ENCODE results near the gene KIF16B. TPM values are rescaled to one million over a fixed set of nuclear protein-coding genes. Genes with fewer than 3 reads are reported as not detected.

The KIF16B gene
- total and polyA plus RNA-seq, 2 experiments from 2014 or later = 6.5 to 11.1 TPM

DNA sequence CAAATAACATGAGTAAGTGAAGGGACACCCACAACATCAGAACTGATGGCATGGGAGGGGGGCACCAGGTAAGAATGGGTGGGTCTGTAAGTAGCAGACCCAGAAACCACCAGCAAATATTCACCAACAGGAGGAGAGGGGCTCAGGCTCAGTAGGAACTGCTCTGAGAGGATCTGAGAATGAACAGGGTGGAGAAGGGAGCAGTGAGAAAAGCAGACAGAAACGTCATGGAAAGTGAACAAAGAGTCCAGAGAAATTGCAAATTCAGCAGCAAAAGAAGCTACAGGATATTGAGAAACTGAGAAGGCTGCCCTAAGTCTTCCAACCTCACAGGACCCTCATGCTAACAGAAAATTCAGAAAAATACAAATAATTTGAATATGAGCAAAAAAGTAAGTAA lies 121.3 kb downstream of the KIF16B start:
- no peaks in the 10 kb centered on the region for H3K36me3 Mint-ChIP-seq (ENCODE audit: low read depth)
- ATAC-seq (no peak), DNase-seq (ENCODE audit: low spot score) (no peak)
- Histone ChIP-seq H3K27ac (ENCODE audit: low read depth) (no peak overlapping the region), H3F3A (replicated peaks; ENCODE audit: low read depth) (no peaks in the 10 kb centered on the region), H3K79me2 (replicated peaks; ENCODE audit: insufficient read depth) (no peaks in the 10 kb centered on the region), H2AFZ (no peak overlapping the region), H3K27me3 (ENCODE audit: insufficient read depth) (no peaks in the 10 kb centered on the region), H3K9me2 (ENCODE audit: insufficient read depth) (no peaks in the 10 kb centered on the region), H3K4me3 (no peak overlapping the region), H3K4me1 (ENCODE audit: insufficient read depth) (no peaks in the 10 kb centered on the region), H3K36me3 (ENCODE audit: insufficient read depth) (no peaks in the 10 kb centered on the region), H4K20me1 (replicated peaks; ENCODE audit: insufficient read depth) (no peaks in the 10 kb centered on the region), H3K4me2 (no peak overlapping the region)
- H3K27ac Mint-ChIP-seq = no peak overlapping the region; the same call in 1 of the 2 replicates
- no peaks in the 10 kb centered on the region for H3K4me1 Mint-ChIP-seq
- H3K4me3 Mint-ChIP-seq = no peak overlapping the region
- no peaks in the 10 kb centered on the region for H3K27me3 Mint-ChIP-seq (ENCODE audit: insufficient read depth, low read depth, poor library complexity)
- H3K9me3 Mint-ChIP-seq = no peaks in the 10 kb centered on the region
- no peak for TF ChIP-seq ZNF331 (CRISPR knock-in tag; IDR thresholded peaks at IDR 0.05; ENCODE audit: low read depth)
- TF ChIP-seq, protein P1, sequence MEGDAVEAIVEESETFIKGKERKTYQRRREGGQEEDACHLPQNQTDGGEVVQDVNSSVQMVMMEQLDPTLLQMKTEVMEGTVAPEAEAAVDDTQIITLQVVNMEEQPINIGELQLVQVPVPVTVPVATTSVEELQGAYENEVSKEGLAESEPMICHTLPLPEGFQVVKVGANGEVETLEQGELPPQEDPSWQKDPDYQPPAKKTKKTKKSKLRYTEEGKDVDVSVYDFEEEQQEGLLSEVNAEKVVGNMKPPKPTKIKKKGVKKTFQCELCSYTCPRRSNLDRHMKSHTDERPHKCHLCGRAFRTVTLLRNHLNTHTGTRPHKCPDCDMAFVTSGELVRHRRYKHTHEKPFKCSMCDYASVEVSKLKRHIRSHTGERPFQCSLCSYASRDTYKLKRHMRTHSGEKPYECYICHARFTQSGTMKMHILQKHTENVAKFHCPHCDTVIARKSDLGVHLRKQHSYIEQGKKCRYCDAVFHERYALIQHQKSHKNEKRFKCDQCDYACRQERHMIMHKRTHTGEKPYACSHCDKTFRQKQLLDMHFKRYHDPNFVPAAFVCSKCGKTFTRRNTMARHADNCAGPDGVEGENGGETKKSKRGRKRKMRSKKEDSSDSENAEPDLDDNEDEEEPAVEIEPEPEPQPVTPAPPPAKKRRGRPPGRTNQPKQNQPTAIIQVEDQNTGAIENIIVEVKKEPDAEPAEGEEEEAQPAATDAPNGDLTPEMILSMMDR (conservative IDR thresholded peaks at IDR 0.05; ENCODE audit: low read depth in 2 of 2) = no peak
- TF ChIP-seq EZH2phosphoT487 (IDR thresholded peaks at IDR 0.05; ENCODE audit: unreplicated experiment) = no peak
- TF ChIP-seq, protein P2, sequence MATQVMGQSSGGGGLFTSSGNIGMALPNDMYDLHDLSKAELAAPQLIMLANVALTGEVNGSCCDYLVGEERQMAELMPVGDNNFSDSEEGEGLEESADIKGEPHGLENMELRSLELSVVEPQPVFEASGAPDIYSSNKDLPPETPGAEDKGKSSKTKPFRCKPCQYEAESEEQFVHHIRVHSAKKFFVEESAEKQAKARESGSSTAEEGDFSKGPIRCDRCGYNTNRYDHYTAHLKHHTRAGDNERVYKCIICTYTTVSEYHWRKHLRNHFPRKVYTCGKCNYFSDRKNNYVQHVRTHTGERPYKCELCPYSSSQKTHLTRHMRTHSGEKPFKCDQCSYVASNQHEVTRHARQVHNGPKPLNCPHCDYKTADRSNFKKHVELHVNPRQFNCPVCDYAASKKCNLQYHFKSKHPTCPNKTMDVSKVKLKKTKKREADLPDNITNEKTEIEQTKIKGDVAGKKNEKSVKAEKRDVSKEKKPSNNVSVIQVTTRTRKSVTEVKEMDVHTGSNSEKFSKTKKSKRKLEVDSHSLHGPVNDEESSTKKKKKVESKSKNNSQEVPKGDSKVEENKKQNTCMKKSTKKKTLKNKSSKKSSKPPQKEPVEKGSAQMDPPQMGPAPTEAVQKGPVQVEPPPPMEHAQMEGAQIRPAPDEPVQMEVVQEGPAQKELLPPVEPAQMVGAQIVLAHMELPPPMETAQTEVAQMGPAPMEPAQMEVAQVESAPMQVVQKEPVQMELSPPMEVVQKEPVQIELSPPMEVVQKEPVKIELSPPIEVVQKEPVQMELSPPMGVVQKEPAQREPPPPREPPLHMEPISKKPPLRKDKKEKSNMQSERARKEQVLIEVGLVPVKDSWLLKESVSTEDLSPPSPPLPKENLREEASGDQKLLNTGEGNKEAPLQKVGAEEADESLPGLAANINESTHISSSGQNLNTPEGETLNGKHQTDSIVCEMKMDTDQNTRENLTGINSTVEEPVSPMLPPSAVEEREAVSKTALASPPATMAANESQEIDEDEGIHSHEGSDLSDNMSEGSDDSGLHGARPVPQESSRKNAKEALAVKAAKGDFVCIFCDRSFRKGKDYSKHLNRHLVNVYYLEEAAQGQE (IDR thresholded peaks at IDR 0.05; ENCODE audit: unreplicated experiment) = no peak
- TF ChIP-seq ZNF114 (CRISPR knock-in tag; IDR thresholded peaks at IDR 0.05) = no peak

DNA sequence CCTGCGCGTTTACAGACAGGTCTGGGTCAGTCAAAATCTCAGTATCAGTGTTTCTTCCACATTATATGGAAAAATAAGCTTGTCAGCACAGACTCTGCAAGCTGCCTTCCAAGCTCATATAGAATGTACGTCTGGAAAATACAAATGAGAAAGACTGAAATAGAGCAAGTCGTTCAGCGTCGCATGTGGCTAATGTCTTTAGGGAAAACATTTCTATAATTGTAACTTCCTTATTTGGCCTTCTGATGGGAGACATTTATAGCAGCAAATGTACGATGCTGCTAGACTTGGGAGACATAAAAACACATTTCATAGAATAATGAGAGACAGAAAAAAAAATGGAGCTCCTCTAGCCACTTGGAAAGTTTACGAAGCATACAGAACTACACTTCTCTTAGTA lies 122.2 kb downstream of the KIF16B start:
- Histone ChIP-seq H3F3A (replicated peaks; ENCODE audit: low read depth) (no peaks in the 10 kb centered on the region), H3K9me2 (ENCODE audit: insufficient read depth) (no peaks in the 10 kb centered on the region), H2AFZ (no peak overlapping the region), H3K4me2 (no peak overlapping the region), H3K4me1 (ENCODE audit: insufficient read depth) (no peaks in the 10 kb centered on the region), H4K20me1 (replicated peaks; ENCODE audit: insufficient read depth) (no peaks in the 10 kb centered on the region), H3K36me3 (ENCODE audit: insufficient read depth) (no peaks in the 10 kb centered on the region), H3K27me3 (ENCODE audit: insufficient read depth) (no peaks in the 10 kb centered on the region), H3K4me3 (no peak overlapping the region), H3K27ac (ENCODE audit: low read depth) (no peak overlapping the region), H3K79me2 (replicated peaks; ENCODE audit: insufficient read depth) (no peaks in the 10 kb centered on the region)
- no peak for ATAC-seq
- Mint-ChIP-seq H3K36me3 (ENCODE audit: low read depth) (no peaks in the 10 kb centered on the region), H3K27me3 (ENCODE audit: insufficient read depth, low read depth, poor library complexity) (no peaks in the 10 kb centered on the region), H3K9me3 (no peaks in the 10 kb centered on the region), H3K4me1 (no peaks in the 10 kb centered on the region), H3K4me3 (no peak overlapping the region), H3K27ac (no peak overlapping the region)
- TF ChIP-seq JUNB (IDR thresholded peaks at IDR 0.05; ENCODE audit: unreplicated experiment) (no peak), POLR2AphosphoS5 (IDR thresholded peaks at IDR 0.05; ENCODE audit: low read depth) (no peak), EZH2 (IDR thresholded peaks at IDR 0.05; ENCODE audit: low read depth, unreplicated experiment) (no peak), EZH2phosphoT487 (IDR thresholded peaks at IDR 0.05; ENCODE audit: unreplicated experiment) (no peak), ZNF331 (CRISPR knock-in tag; IDR thresholded peaks at IDR 0.05; ENCODE audit: low read depth) (no peak), CREB1 (CRISPR knock-in tag; IDR thresholded peaks at IDR 0.05; ENCODE audit: low read depth) (no peak), ZNF114 (CRISPR knock-in tag; IDR thresholded peaks at IDR 0.05) (no peak)
- TF ChIP-seq, protein P3, sequence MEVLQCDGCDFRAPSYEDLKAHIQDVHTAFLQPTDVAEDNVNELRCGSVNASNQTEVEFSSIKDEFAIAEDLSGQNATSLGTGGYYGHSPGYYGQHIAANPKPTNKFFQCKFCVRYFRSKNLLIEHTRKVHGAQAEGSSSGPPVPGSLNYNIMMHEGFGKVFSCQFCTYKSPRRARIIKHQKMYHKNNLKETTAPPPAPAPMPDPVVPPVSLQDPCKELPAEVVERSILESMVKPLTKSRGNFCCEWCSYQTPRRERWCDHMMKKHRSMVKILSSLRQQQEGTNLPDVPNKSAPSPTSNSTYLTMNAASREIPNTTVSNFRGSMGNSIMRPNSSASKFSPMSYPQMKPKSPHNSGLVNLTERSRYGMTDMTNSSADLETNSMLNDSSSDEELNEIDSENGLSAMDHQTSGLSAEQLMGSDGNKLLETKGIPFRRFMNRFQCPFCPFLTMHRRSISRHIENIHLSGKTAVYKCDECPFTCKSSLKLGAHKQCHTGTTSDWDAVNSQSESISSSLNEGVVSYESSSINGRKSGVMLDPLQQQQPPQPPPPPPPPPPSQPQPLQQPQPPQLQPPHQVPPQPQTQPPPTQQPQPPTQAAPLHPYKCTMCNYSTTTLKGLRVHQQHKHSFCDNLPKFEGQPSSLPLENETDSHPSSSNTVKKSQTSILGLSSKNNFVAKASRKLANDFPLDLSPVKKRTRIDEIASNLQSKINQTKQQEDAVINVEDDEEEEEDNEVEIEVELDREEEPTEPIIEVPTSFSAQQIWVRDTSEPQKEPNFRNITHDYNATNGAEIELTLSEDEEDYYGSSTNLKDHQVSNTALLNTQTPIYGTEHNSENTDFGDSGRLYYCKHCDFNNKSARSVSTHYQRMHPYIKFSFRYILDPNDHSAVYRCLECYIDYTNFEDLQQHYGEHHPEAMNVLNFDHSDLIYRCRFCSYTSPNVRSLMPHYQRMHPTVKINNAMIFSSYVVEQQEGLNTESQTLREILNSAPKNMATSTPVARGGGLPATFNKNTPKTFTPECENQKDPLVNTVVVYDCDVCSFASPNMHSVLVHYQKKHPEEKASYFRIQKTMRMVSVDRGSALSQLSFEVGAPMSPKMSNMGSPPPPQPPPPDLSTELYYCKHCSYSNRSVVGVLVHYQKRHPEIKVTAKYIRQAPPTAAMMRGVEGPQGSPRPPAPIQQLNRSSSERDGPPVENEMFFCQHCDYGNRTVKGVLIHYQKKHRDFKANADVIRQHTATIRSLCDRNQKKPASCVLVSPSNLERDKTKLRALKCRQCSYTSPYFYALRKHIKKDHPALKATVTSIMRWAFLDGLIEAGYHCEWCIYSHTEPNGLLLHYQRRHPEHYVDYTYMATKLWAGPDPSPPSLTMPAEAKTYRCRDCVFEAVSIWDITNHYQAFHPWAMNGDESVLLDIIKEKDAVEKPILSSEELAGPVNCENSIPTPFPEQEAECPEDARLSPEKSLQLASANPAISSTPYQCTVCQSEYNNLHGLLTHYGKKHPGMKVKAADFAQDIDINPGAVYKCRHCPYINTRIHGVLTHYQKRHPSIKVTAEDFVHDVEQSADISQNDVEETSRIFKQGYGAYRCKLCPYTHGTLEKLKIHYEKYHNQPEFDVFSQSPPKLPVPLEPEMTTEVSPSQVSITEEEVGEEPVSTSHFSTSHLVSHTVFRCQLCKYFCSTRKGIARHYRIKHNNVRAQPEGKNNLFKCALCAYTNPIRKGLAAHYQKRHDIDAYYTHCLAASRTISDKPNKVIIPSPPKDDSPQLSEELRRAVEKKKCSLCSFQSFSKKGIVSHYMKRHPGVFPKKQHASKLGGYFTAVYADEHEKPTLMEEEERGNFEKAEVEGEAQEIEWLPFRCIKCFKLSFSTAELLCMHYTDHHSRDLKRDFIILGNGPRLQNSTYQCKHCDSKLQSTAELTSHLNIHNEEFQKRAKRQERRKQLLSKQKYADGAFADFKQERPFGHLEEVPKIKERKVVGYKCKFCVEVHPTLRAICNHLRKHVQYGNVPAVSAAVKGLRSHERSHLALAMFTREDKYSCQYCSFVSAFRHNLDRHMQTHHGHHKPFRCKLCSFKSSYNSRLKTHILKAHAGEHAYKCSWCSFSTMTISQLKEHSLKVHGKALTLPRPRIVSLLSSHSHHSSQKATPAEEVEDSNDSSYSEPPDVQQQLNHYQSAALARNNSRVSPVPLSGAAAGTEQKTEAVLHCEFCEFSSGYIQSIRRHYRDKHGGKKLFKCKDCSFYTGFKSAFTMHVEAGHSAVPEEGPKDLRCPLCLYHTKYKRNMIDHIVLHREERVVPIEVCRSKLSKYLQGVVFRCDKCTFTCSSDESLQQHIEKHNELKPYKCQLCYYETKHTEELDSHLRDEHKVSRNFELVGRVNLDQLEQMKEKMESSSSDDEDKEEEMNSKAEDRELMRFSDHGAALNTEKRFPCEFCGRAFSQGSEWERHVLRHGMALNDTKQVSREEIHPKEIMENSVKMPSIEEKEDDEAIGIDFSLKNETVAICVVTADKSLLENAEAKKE (CRISPR knock-in tag; IDR thresholded peaks at IDR 0.05) = no peak
- DNase-seq (ENCODE audit: low spot score) = no peak

All from GM23338 (cell line).